ENCODE data around the gene GGT5. TPM values are rescaled to one million over a fixed set of nuclear protein-coding genes. Genes with fewer than 3 reads are reported as not detected.

The GGT5 gene
- total and polyA plus RNA-seq, 2 of the 13 experiments (the other 11 are each of a cell fraction or from before 2014, with no cell fraction given), result 0.69 to 3.1 TPM

- TF ChIP-seq IRF1 (CRISPR knock-in tag; IDR thresholded peaks at IDR 0.05; ENCODE audit: low read depth) (no peak), ZMYM2 (CRISPR knock-in tag; IDR thresholded peaks at IDR 0.05) (no peak), SIX4 (CRISPR knock-in tag; IDR thresholded peaks at IDR 0.05) (no peak), ZNF138 (CRISPR knock-in tag; IDR thresholded peaks at IDR 0.05; ENCODE audit: low read depth) (no peak), ZNF10 (CRISPR knock-in tag; IDR thresholded peaks at IDR 0.05; ENCODE audit: borderline replicate concordance, low read depth) (no peak), CEBPB (IDR thresholded peaks at IDR 0.05; ENCODE audit: borderline replicate concordance, low read depth, low read length) (no peak), ZSCAN25 (CRISPR knock-in tag; IDR thresholded peaks at IDR 0.05) (no peak; the same call in 1 of the 2 replicates), ZNF501 (CRISPR knock-in tag; IDR thresholded peaks at IDR 0.05) (0 out of 2 replicates have a peak, but pooled peaks have one; percentile 37), ZNF878 (CRISPR knock-in tag; IDR thresholded peaks at IDR 0.05) (no peak), ZNF777 (CRISPR knock-in tag; IDR thresholded peaks at IDR 0.05) (no peak), EED (CRISPR knock-in tag; IDR thresholded peaks at IDR 0.05) (no peak), KLF16 (CRISPR knock-in tag; IDR thresholded peaks at IDR 0.05) (no peak), NR0B2 (CRISPR knock-in tag; IDR thresholded peaks at IDR 0.05) (no peak), ZNF672 (CRISPR knock-in tag; IDR thresholded peaks at IDR 0.05) (no peak), REXO4 (CRISPR knock-in tag; IDR thresholded peaks at IDR 0.05; ENCODE audit: borderline replicate concordance) (no peak), SRY (CRISPR knock-in tag; IDR thresholded peaks at IDR 0.05) (0 out of 2 replicates have a peak, but pooled peaks have one; percentile 43), RNF2 (conservative IDR thresholded peaks at IDR 0.05; ENCODE audit: low read depth) (no peak), ISX (CRISPR knock-in tag; conservative IDR thresholded peaks at IDR 0.05) (no peak), ZKSCAN8 (CRISPR knock-in tag; IDR thresholded peaks at IDR 0.05; ENCODE audit: borderline replicate concordance) (no peak), ZNF33A (CRISPR knock-in tag; IDR thresholded peaks at IDR 0.05; ENCODE audit: borderline replicate concordance) (no peak), PATZ1 (CRISPR knock-in tag; IDR thresholded peaks at IDR 0.05) (peak; percentile 38; the same call in 1 of the 2 replicates), ZSCAN22 (CRISPR knock-in tag; IDR thresholded peaks at IDR 0.05) (no peak), SRSF4 (IDR thresholded peaks at IDR 0.05; ENCODE audit: low read depth, low read length, poor library complexity, severe bottlenecking) (no peak), ZIK1 (CRISPR knock-in tag; IDR thresholded peaks at IDR 0.05; ENCODE audit: borderline replicate concordance, low read depth) (no peak), ARHGAP35 (CRISPR knock-in tag; IDR thresholded peaks at IDR 0.05; ENCODE audit: borderline replicate concordance) (no peak), TCF12 (IDR thresholded peaks at IDR 0.05) (no peak), TCF12 (CRISPR knock-in tag; IDR thresholded peaks at IDR 0.05) (no peak)
Measured at GRCh38 chr22:24189249-24190158, 55.4 kb downstream of the GGT5 start (continued).

Data from HepG2 (cell line).